HG02973 (cell line): ENCODE data around the gene SCUBE3.

Experiments
- ATAC-seq: cut with Tn5 transposase; IDR thresholded peaks from one replicate; pipeline ENCODE4 v1.9.1; 2021; ENCODE audit warnings: moderate library complexity; ENCODE audit not compliant: unreplicated experiment

Gene SCUBE3

GRCh38 chr6:35213824-35214756 lies at the start of gene SCUBE3:
Gene SCUBE3, plus strand, starts transcription at chr6:35213956. Its CDS starts 463 bp downstream, at chr6:35214419.
- no peak for ATAC-seq

DNA sequence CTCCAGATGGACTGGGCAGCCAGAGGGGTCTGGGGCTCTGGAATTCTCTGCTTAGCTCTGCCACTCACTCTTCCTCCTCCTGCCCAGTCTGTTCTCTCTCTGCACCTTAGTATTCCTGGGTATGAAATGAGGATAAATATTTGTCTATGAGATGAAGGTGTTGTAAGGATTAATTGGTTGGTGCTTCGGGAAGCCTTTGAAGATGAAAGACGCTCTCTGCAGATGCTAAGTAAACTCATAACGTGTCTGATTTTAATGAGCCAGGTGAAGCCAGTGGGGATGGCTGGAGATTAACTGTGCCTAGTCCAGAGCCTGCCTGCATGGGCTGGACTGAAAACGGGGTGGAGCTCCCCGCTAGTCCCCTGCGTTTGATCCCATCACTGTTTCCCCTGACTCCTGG lies 49.5 kb upstream of the SCUBE3 start:
- ATAC-seq, result no peak

DNA sequence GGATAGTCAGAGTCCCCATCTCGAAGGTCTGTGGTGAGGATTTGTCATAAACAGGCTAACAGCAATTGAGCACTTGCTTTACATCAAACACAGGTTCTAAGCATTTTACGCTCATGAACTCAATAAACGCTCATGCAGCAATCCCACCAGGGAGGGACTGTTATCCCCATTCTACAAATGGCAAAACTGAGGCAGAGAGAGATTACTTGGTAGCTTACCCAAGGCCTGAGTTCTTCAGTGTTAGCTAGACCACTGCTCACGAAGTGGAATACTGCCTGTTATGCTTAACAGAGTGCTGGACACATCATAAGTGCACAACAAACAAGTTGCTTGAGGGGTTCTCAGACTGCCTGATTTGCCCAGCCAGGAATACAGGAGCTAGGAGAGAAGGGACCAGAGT lies 48.9 kb upstream of the SCUBE3 start:
- ATAC-seq, result no peak

- no peak for ATAC-seq
Measured at GRCh38 chr6:35165630-35166071, 48.1 kb upstream of the SCUBE3 start.

- ATAC-seq, result no peak
Measured at GRCh38 chr6:35166116-35166515, 47.6 kb upstream of the SCUBE3 start.

- no peak for ATAC-seq
Measured at GRCh38 chr6:35166520-35166919, 47.2 kb upstream of the SCUBE3 start.

DNA sequence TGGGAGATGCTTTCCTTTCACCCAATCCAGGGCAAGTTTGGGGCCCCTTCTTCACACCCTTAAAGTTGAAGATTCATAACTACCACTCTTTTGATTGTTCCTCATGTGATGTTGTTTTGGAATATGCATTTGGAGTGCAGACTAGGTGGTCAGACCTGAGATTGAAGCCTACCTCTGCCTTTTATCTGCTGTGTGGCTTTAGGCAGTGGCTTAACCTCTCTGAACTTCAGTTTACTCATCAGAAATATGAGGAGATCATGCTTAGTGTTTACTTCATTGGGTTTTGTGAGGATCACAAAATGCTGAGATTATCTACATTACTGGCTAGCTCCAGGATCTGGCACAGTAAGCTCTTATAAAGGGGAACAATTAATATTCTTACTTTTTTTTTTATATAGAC lies 46.3 kb upstream of the SCUBE3 start:
- no peak for ATAC-seq

- ATAC-seq, result no peak
Measured at GRCh38 chr6:35168461-35168861, 45.3 kb upstream of the SCUBE3 start.

DNA sequence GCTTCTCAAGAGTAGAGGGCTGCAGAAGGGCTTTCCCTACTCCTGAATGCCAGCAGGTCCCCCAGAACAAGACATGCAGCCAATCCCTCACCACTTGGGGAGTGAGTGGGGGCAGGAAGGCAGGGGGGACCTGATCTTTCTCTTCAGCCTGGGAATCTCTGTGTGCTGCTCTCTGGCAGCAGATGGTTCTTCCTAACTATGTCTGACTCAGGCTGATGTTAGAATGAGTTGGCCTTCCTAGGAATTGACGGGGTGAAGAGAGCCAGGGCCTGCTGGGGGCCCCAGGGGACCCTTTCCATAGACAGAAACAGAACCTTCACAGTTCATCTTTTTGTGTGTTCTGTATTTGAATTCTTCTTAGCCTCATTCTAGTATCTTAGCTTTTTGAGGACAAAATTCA lies 43.6 kb upstream of the SCUBE3 start:
- ATAC-seq, result no peak

- no peak for ATAC-seq
Measured at GRCh38 chr6:35170891-35171290, 42.9 kb upstream of the SCUBE3 start.

DNA sequence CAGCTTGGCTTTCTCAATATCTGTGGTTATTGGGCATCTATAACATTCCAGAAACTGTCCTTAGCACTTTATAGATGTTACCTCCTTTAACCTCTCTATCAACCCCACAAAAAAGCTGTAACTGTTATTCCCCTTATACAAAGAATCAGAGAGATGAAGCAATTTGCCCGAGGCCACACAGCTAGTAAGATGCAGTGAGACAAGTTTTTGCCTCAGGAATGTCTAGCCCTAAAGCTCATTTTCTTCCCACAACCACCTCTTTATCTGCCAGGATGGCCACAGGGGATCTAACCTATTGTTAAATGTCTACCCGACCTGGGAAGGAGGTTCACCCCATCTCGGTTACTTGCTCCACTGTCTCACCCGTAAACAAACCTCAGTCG lies 40.7 kb upstream of the SCUBE3 start:
- ATAC-seq, result no peak

DNA sequence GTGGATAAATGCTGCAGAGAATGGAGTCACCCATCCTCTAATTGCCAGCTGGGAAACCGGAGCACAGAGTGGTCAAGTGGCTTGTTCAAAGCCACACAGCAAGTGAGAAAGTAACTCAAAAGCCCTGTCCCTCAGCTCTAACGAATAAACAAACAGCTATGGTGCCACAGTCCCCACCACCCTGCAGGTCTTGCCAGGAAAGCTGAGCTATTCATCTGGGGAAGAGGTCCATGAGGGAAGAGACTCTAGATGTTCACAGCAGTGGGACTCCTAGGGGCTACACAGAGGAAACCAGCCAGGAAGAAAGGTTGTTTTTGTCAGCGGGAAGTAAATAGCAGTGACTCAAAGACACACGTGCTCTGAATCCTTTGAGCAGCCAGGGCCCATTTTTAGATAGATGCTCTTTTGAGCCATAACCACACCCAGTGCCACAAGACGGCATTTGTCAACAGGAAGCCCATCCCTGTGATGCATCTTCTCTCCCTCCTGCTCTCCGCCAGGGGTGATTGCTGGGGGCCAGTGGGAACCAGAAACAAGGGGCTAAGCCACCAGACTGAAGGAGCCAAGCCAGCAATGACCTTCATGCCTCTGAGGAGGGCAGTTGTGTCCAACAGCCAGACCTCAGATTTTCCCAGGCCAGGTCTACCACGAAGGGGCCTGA lies 40.2 kb upstream of the SCUBE3 start:
- ATAC-seq, result no peak

- no peak for ATAC-seq
Measured at GRCh38 chr6:35174088-35174434, 39.7 kb upstream of the SCUBE3 start.

GRCh38 chr6:35174501-35174900 lies 39.3 kb upstream of the SCUBE3 start:
- ATAC-seq, result no peak

GRCh38 chr6:35176301-35177024 lies 37.3 kb upstream of the SCUBE3 start:
- ATAC-seq, result no peak

GRCh38 chr6:35177157-35177556 lies 36.6 kb upstream of the SCUBE3 start:
- ATAC-seq, result no peak

- ATAC-seq, result no peak
Measured at GRCh38 chr6:35177596-35177995, 36.2 kb upstream of the SCUBE3 start.

GRCh38 chr6:35178012-35178411 lies 35.7 kb upstream of the SCUBE3 start:
- ATAC-seq, result no peak

DNA sequence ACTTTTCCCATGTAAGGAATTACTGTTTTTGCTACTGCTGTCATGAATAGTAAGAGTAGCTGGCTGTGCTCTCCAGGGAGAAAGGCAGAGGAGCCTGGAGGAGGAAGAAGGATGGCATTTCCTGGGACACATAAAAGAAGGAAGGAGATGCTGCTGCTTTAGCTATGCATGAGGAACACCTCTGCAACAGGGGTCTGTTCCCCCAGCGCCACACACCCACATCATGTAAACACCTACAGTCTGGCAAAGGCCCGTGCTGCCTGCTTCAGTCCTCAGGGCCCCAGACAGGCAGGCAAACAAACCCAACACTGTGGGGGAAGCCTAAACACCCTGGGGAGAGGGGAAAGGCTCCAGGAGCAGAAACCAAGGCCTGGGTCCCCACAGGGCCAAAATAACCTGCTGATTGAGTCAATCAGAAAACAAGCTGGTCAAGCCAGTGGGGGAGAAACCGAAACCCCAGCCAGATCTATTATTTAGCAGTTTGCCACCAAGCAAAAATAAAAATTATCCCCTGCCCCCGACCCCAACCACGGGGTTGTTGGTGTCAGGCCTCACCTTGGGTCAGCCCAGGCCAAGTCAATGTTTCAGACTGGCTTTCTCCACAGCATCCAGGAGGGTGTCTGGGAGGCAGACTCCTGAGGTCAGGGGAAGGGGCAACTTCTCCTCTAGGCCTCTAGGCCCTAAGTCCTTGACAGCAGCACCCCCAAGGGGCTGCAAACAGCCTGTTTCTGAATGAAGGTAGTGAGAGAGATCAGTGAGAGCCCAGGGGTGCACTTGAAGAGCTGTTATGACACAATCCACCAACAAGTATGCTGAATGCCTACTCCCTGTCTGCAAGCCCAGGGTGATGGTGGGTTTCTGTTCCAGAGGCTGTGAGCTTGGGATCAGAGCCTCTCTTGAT lies 34.6 kb upstream of the SCUBE3 start:
- ATAC-seq, result no peak

- ATAC-seq, result no peak
Measured at GRCh38 chr6:35179901-35180535, 33.7 kb upstream of the SCUBE3 start.
